ENCODE results near the gene PTRH1. TPM values are rescaled to one million over a fixed set of nuclear protein-coding genes. Genes with fewer than 3 reads are reported as not detected.

The PTRH1 gene
- total and polyA plus RNA-seq, 2 of the 13 experiments (the other 11 are each of a cell fraction or from before 2014, with no cell fraction given): 4.0 to 10.4 TPM

DNA sequence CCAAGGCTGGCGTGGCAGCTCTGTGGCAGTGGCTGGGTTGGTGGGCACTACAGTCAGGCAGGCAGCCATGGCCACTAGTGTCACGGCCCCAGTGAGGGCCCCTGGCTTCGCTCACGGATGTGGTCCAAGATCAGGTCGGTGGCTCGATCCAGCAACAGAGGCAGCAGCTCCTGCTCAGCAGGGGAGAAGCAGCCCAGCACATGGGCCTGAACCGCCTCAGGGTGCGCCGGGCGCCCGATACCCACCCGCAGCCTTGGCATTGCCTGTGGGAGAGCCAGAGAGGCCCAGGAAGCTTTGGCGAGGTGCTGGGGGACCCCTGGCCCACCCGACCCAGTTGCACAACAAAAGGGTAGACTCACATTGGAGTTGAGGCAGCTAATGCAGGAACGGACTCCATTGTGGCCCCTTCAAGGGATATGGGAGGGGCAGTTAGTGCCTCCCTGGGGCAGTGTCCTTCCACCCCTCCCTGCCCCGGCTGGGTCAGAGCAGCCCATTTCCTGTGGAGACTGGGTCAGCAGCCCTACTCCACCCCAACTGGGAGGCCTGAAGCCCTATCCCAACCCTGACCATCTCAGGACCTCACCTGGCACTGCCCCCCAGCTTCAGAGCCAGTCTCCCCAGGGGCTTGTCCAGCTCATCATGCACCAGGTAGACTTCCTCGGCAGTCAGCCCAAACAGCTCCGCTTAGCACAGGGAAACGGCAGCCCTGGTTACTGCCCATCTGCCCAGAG, 1.3 kb downstream of the PTRH1 start:
- in situ Hi-C loops (cut with HindIII; ENCODE audit: extremely low pct_ligation_motif_present, low pct_unique_long_range_greater_than_20kb) (no loop called here), intact Hi-C loops (cut with micrococcal nuclease; ENCODE audit: unreplicated experiment) (no loop called here)
- TF ChIP-seq ZNF768 (CRISPR knock-in tag; IDR thresholded peaks at IDR 0.05) (0 out of 2 replicates have a peak, but pooled peaks have one; percentile 28), MAZ (IDR thresholded peaks at IDR 0.05; ENCODE audit: borderline replicate concordance, low read depth, low read length) (no peak), MAZ (CRISPR knock-in tag; IDR thresholded peaks at IDR 0.05; ENCODE audit: low read depth) (0 out of 2 replicates have a peak, but pooled peaks have one; percentile 26), EED (CRISPR knock-in tag; IDR thresholded peaks at IDR 0.05) (0 out of 2 replicates have a peak, but pooled peaks have one; percentile 38), GABPA (IDR thresholded peaks at IDR 0.05; ENCODE audit: low read depth, low read length) (no peak), GABPA (CRISPR knock-in tag; IDR thresholded peaks at IDR 0.05; ENCODE audit: low read depth) (no peak)
- TF ChIP-seq, protein P1, sequence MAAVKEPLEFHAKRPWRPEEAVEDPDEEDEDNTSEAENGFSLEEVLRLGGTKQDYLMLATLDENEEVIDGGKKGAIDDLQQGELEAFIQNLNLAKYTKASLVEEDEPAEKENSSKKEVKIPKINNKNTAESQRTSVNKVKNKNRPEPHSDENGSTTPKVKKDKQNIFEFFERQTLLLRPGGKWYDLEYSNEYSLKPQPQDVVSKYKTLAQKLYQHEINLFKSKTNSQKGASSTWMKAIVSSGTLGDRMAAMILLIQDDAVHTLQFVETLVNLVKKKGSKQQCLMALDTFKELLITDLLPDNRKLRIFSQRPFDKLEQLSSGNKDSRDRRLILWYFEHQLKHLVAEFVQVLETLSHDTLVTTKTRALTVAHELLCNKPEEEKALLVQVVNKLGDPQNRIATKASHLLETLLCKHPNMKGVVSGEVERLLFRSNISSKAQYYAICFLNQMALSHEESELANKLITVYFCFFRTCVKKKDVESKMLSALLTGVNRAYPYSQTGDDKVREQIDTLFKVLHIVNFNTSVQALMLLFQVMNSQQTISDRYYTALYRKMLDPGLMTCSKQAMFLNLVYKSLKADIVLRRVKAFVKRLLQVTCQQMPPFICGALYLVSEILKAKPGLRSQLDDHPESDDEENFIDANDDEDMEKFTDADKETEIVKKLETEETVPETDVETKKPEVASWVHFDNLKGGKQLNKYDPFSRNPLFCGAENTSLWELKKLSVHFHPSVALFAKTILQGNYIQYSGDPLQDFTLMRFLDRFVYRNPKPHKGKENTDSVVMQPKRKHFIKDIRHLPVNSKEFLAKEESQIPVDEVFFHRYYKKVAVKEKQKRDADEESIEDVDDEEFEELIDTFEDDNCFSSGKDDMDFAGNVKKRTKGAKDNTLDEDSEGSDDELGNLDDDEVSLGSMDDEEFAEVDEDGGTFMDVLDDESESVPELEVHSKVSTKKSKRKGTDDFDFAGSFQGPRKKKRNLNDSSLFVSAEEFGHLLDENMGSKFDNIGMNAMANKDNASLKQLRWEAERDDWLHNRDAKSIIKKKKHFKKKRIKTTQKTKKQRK (IDR thresholded peaks at IDR 0.05; ENCODE audit: low read length): no peak
- 0 out of 2 replicates have a peak overlapping the region, but pooled peaks have one; percentile 12 for H3K9ac ChIP-seq (ENCODE audit: insufficient read depth, low read depth, low read length)
- FAIRE-seq (no peak), ATAC-seq (no peak), DNase-seq (ENCODE audit: low spot score) (no peak)
- no peak overlapping the region for H3K27ac ChIP-seq (ENCODE audit: extremely low read length, insufficient read depth, low read length)
- H3K9me3 ChIP-seq (ENCODE audit: low read length): no peaks in the 10 kb centered on the region
- H3K4me2 ChIP-seq (ENCODE audit: low read depth, low read length): peak overlapping the region; percentile 97
- ChIA-PET CTCF (ENCODE audit: low intra/inter-chr PET ratio, low total read pairs) (no interaction called here), POLR2A (interaction anchor here (1.0 kb wide), 1 partner anchor 10 kb away, joined by 3 read pairs; no protein-coding TSS in a partner anchor)
- H3K27me3 ChIP-seq (ENCODE audit: control insufficient read depth in 1 of 2, insufficient read depth in 2 of 2, low read length in 2 of 2): peaks cover 0 to 6% of the 10 kb centered on the region in 2 experiments; a peak in 2 of 5 replicates
- no peak overlapping the region for H2AFZ ChIP-seq (ENCODE audit: low read length)
- H3K36me3 ChIP-seq (replicated peaks in 1 of 2; ENCODE audit: control insufficient read depth in 1 of 2, insufficient read depth in 2 of 2, low read length in 2 of 2): no peaks in the 10 kb centered on the region
- peaks cover 40% of the 10 kb centered on the region for H3K4me1 ChIP-seq (ENCODE audit: insufficient read depth, low read length)
- no peaks in the 10 kb centered on the region; the same call in 1 of the 2 replicates for H4K20me1 ChIP-seq (ENCODE audit: insufficient read depth, low read length)
- H3K4me3 ChIP-seq (replicated peaks in 1 of 3; ENCODE audit: insufficient read depth in 1 of 3, low read depth in 2 of 3, low read length in 3 of 3): peak overlapping the region in 2 of 3 experiments; percentile 82 to 90; a peak in 4 of 6 replicates
- 17% methylated on average over 1 of the region's 19 CpGs for WGBS (ENCODE audit: low lambda C conversion rate)
- no TSS peak for BruUV-seq (replicated peaks)
- H3K79me2 ChIP-seq (ENCODE audit: insufficient read depth, low read length): no peaks in the 10 kb centered on the region
